Measurements from ENCODE around the gene SLAMF7.
"Not testable (repeated sequence)": the region's sequence is repeated elsewhere in the genome, so short reads cannot be mapped to it uniquely, and the experiment has no call there.

Gene SLAMF7

GRCh38 chr1:160739098-160739511, at the start of gene SLAMF7:
Gene SLAMF7 (plus strand): TSS chr1:160739247. CDS start chr1:160739302, 55 bp downstream.
- Histone ChIP-seq H3K4me3 (ENCODE audit: severe bottlenecking) (no peak within 1 kb of the TSS), H3K27ac (ENCODE audit: poor library complexity, severe bottlenecking) (no peak within 1 kb of the TSS), H3K27me3 (ENCODE audit: insufficient read depth, poor library complexity, severe bottlenecking) (no peaks in the 10 kb centered on the region), H3K4me1 (ENCODE audit: insufficient read depth, poor library complexity, severe bottlenecking) (no peaks in the 10 kb centered on the region), H3K36me3 (ENCODE audit: low read depth) (no peaks in the 10 kb centered on the region), H3K9me3 (ENCODE audit: severe bottlenecking) (no peaks in the 10 kb centered on the region)
- ATAC-seq (ENCODE audit: low read depth) (peak; percentile 76; the same call in 2 of the 3 replicates), DNase-seq (ENCODE audit: low spot score) (no peak)
- no peak for TF ChIP-seq CTCF (IDR thresholded peaks at IDR 0.05; ENCODE audit: poor library complexity, severe bottlenecking)

- not testable (repeated sequence) for H3K9me3 ChIP-seq (ENCODE audit: severe bottlenecking); H3K27ac ChIP-seq (ENCODE audit: poor library complexity, severe bottlenecking); H3K4me3 ChIP-seq (ENCODE audit: severe bottlenecking); H3K36me3 ChIP-seq (ENCODE audit: low read depth); H3K27me3 ChIP-seq (ENCODE audit: insufficient read depth, poor library complexity, severe bottlenecking); ATAC-seq (ENCODE audit: low read depth); H3K4me1 ChIP-seq (ENCODE audit: insufficient read depth, poor library complexity, severe bottlenecking); DNase-seq (ENCODE audit: low spot score)
Observed at GRCh38 chr1:160692390-160692789, 46.7 kb upstream of the SLAMF7 start.

GRCh38 chr1:160702100-160702499, 36.9 kb upstream of the SLAMF7 start:
- DNase-seq (ENCODE audit: low spot score) (no peak), ATAC-seq (ENCODE audit: low read depth) (no peak)
- peaks cover 6% of the 10 kb centered on the region for H3K27me3 ChIP-seq (ENCODE audit: insufficient read depth, poor library complexity, severe bottlenecking)
- H3K27ac ChIP-seq (ENCODE audit: poor library complexity, severe bottlenecking): no peak overlapping the region
- TF ChIP-seq CTCF (IDR thresholded peaks at IDR 0.05; ENCODE audit: poor library complexity, severe bottlenecking): no peak
- H3K36me3 ChIP-seq (ENCODE audit: low read depth): no peaks in the 10 kb centered on the region
- no peak overlapping the region for H3K4me3 ChIP-seq (ENCODE audit: severe bottlenecking)
- no peaks in the 10 kb centered on the region for H3K9me3 ChIP-seq (ENCODE audit: severe bottlenecking)
- H3K4me1 ChIP-seq (ENCODE audit: insufficient read depth, poor library complexity, severe bottlenecking): no peaks in the 10 kb centered on the region

- no peaks in the 10 kb centered on the region for H3K4me1 ChIP-seq (ENCODE audit: insufficient read depth, poor library complexity, severe bottlenecking)
Observed at GRCh38 chr1:160704250-160704649, 34.8 kb upstream of the SLAMF7 start.

GRCh38 chr1:160705212-160705621, 33.8 kb upstream of the SLAMF7 start:
- not testable (repeated sequence) for ATAC-seq (ENCODE audit: low read depth); H3K36me3 ChIP-seq (ENCODE audit: low read depth); H3K27me3 ChIP-seq (ENCODE audit: insufficient read depth, poor library complexity, severe bottlenecking); DNase-seq (ENCODE audit: low spot score); H3K9me3 ChIP-seq (ENCODE audit: severe bottlenecking); H3K4me3 ChIP-seq (ENCODE audit: severe bottlenecking); H3K27ac ChIP-seq (ENCODE audit: poor library complexity, severe bottlenecking); H3K4me1 ChIP-seq (ENCODE audit: insufficient read depth, poor library complexity, severe bottlenecking)

More at GRCh38 chr1:160704250-160704649, 34.8 kb upstream of the SLAMF7 start:
- no peak overlapping the region for H3K4me3 ChIP-seq (ENCODE audit: severe bottlenecking)
- TF ChIP-seq CTCF (IDR thresholded peaks at IDR 0.05; ENCODE audit: poor library complexity, severe bottlenecking): no peak
- H3K27me3 ChIP-seq (ENCODE audit: insufficient read depth, poor library complexity, severe bottlenecking): peaks cover 6% of the 10 kb centered on the region
- ATAC-seq (ENCODE audit: low read depth): no peak
- DNase-seq (ENCODE audit: low spot score): no peak
- H3K36me3 ChIP-seq (ENCODE audit: low read depth): no peaks in the 10 kb centered on the region
- no peak overlapping the region for H3K27ac ChIP-seq (ENCODE audit: poor library complexity, severe bottlenecking)
- H3K9me3 ChIP-seq (ENCODE audit: severe bottlenecking): no peaks in the 10 kb centered on the region

- ATAC-seq (ENCODE audit: low read depth): no peak
- Histone ChIP-seq H3K27me3 (ENCODE audit: insufficient read depth, poor library complexity, severe bottlenecking) (peaks cover 8% of the 10 kb centered on the region), H3K36me3 (ENCODE audit: low read depth) (no peaks in the 10 kb centered on the region), H3K9me3 (ENCODE audit: severe bottlenecking) (no peaks in the 10 kb centered on the region), H3K27ac (ENCODE audit: poor library complexity, severe bottlenecking) (no peak overlapping the region), H3K4me1 (ENCODE audit: insufficient read depth, poor library complexity, severe bottlenecking) (no peaks in the 10 kb centered on the region), H3K4me3 (ENCODE audit: severe bottlenecking) (no peak overlapping the region)
- no peak for TF ChIP-seq CTCF (IDR thresholded peaks at IDR 0.05; ENCODE audit: poor library complexity, severe bottlenecking)
- DNase-seq (ENCODE audit: low spot score): no peak
Observed at GRCh38 chr1:160705742-160706141, 33.3 kb upstream of the SLAMF7 start.

Measured in RWPE2 (cell line).